Muscle of leg (tissue), 11 donors: ENCODE data around the gene HSF2BP. TPM values are rescaled to one million over a fixed set of nuclear protein-coding genes. Genes with fewer than 3 reads are reported as not detected.
"Not testable (repeated sequence)": the region's sequence is repeated elsewhere in the genome, so short reads cannot be mapped to it uniquely, and the experiment has no call there.

Experiments used
- DNase-seq: peaks from one replicate; pipeline ENCODE4 v3.0.0; 2013
- H3K27ac ChIP-seq: one replicate; pipeline ENCODE4 v1.5.1; 2013; ENCODE audit warnings: mild to moderate bottlenecking, low read length, control low read depth
- H3K27me3 ChIP-seq: one replicate; pipeline ENCODE4 v1.6.1; 2013; ENCODE audit warnings: low read length; ENCODE audit not compliant: control insufficient read depth, insufficient read depth
- H3K36me3 ChIP-seq: one replicate; pipeline ENCODE4 v1.6.1; 2013; ENCODE audit warnings: low read length; ENCODE audit not compliant: control insufficient read depth, insufficient read depth
- H3K4me1 ChIP-seq: one replicate; pipeline ENCODE4 v1.6.1; 2013; ENCODE audit warnings: low read length; ENCODE audit not compliant: control insufficient read depth, insufficient read depth
- H3K4me3 ChIP-seq: one replicate; pipeline ENCODE4 v1.5.1; 2013; ENCODE audit warnings: low read length, control low read depth
- H3K9me3 ChIP-seq: replicated peaks from 2 replicates; pipeline ENCODE4 v1.6.1; 2013; ENCODE audit warnings: low read depth, low read length; ENCODE audit not compliant: control insufficient read depth
- WGBS: methylation state at CpG from one replicate; pipeline ENCODE4 v1.1.5; 2013; ENCODE audit warnings: missing lambda C conversion rate; ENCODE audit not compliant: insufficient coverage; 5-methylcytosine and 5-hydroxymethylcytosine counted together
- polyA plus RNA-seq, 8 donors: library from polyadenylated mRNA; unstranded; fragments of 120-200 nt; gene quantifications; one replicate each; pipeline versions ENCODE4 v1.2.1 to v1.2.3, GENCODE V29; 2013; ENCODE audit warnings: inconsistent platforms in 1 of 8, low replicate concordance in 1 of 8; ENCODE audit not compliant: insufficient read length in 8 of 8, insufficient read depth in 1 of 8
- total RNA-seq: library from RNA; stranded (reverse); fragments of 120-200 nt; gene quantifications from one replicate; pipeline ENCODE4 v1.2.4, GENCODE V29; 2013

HSF2BP gene
- total and polyA plus RNA-seq, 9 donors, result 0.68 to 1.2 (median 0.93) TPM

DNA sequence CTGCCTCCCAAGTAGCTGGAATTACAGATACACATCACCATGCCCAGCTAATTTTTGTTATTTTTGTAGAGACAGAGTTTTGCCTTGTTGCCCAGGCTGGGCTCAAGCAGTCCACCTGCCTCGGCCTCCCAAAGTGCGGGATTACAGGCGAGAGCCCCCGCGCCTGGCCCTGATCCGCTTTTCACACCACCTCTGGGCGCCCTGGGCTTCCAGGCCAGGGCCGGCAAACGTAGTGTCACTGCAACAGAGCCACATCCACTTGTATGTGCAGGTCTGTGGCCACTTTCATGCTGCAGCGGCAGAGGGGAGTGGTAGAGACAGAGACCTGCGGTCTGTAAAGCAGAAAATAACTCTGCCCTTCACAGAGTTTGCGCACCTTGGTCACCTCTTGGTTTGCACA, 29.6 kb upstream of the HSF2BP start:
- 94% methylated on average over 12 of the region's 12 CpGs for WGBS
- Histone ChIP-seq H3K4me3 (no peak overlapping the region), H3K4me1 (peaks cover 5% of the 10 kb centered on the region), H3K9me3 (no peaks in the 10 kb centered on the region), H3K27me3 (no peaks in the 10 kb centered on the region), H3K36me3 (peaks cover 94% of the 10 kb centered on the region), H3K27ac (no peak overlapping the region)
- DNase-seq, result no peak

DNA sequence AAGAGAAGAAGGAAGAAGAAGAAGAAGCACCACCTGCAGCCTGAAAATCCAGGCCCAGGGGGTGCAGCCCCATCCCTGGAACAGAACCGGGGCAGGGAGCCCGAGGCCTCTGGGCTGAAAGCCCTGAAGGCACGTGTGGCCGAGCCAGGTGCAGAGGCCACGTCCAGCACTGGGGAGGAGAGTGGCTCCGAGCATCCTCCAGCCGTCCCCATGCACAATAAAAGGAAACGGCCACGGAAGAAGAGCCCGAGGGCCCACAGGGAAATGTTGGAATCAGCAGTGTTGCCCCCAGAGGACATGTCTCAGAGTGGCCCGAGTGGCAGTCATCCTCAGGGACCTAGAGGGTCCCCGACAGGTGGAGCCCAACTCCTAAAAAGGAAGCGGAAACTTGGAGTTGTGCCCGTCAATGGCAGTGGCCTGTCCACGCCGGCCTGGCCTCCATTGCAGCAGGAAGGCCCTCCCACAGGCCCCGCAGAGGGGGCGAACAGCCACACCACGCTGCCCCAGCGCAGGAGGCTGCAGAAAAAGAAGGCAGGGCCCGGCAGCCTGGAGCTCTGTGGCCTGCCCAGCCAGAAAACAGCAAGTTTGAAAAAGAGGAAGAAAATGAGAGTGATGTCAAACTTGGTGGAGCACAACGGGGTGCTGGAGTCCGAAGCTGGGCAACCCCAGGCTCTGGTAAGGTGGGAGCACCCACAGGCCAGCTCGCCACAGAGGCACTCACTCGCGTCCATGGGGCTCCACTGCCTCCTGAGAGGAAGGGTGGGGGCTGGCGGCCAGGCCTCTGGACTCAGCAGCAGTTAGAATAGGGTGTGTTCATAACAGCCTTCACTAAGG, 28.5 kb upstream of the HSF2BP start:
- Histone ChIP-seq H3K27me3 (no peaks in the 10 kb centered on the region), H3K9me3 (no peaks in the 10 kb centered on the region), H3K4me1 (peaks cover 5% of the 10 kb centered on the region), H3K4me3 (no peak overlapping the region), H3K36me3 (peaks cover 90% of the 10 kb centered on the region), H3K27ac (no peak overlapping the region)
- 79% methylated on average over 26 of the region's 27 CpGs for WGBS
- DNase-seq, result peak; percentile 13

DNA sequence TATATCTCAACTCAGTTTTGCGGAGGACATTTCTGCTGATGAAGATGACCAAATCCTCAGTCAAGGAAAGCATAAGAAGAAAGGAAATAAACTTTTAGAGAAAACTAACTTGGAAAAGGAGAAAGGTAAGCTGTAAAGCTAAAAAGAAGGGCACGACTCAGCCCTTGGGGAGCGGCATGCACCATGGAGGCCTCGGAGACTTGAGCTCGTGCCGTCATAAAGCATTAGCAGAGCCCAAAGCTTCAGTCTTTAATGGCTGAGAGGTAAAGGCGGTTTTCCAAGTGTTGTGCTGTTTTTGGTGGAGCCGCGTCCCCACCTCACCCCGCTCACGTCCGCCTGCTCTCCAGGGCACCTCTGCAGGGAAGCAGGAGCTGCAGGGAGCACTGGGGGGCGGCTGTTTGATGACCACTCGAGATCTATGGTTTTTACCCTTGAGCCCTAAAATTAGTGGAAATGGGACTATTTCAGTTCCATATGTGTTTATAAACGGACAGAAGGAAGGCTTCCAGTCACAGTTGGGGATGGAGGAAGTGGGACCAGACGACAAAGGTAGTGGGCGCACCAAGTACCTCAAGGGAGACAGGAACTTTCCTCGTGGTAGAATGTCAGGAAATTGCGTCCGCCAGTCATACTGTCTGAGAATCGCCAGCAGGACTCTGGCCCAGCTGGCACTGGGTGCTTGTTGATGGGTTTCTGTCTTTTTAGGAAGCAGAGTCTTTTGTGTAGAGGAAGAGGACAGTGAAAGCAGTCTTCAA, 27.7 kb upstream of the HSF2BP start:
- Histone ChIP-seq H3K4me3 (no peak overlapping the region), H3K27ac (no peak overlapping the region), H3K4me1 (peaks cover 5% of the 10 kb centered on the region), H3K36me3 (peaks cover 88% of the 10 kb centered on the region), H3K27me3 (no peaks in the 10 kb centered on the region), H3K9me3 (no peaks in the 10 kb centered on the region)
- no peak for DNase-seq
- WGBS, result 84% methylated on average over 17 of the region's 21 CpGs

DNA sequence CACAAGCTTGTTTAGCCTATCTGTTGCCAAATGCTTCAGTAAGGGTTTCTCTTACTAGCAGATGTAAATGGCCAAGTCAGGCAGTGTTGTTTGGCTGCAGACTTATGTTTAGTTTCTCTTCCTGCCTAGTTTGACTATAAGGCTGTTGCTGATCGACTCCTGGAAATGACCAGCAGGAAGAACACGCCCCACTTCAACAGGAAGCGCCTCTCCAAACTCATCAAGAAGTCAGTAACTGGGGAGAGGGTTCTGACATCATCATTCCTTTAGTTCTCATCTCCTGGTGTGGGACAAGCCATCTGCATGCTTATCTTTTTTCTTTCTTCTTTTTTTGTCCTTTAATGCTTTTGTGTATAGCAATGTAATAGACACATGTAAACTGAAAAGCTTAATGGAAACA, 25.1 kb upstream of the HSF2BP start:
- Histone ChIP-seq H3K4me3 (no peak overlapping the region), H3K27me3 (no peaks in the 10 kb centered on the region), H3K9me3 (no peaks in the 10 kb centered on the region), H3K27ac (peak overlapping the region; percentile 47), H3K36me3 (peaks cover 73% of the 10 kb centered on the region), H3K4me1 (peaks cover 5% of the 10 kb centered on the region)
- WGBS, result no CpG with 5 or more reads among the region's 3 CpGs
- peak; percentile 50 for DNase-seq

DNA sequence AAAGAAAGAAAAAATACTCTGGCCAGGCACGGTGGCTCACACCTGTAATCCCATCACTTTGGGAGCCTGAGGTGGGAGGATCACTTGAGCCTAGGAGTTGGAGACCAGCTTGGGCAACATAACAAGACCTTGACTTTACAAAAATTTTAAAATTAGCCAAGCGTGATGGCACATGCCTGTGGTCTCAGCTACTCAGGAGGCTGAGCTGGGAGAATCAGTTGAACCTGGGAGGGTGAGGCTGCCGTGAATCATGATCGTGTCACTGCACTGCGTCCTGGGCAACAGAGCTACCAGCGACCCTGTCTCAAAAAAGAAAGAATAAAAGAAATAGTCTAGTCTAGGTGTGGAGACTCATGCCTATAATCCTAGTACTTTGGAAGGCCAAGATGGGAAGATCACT, 22.4 kb upstream of the HSF2BP start:
- Histone ChIP-seq H3K4me1 (no peaks in the 10 kb centered on the region), H3K27me3 (no peaks in the 10 kb centered on the region), H3K9me3 (no peaks in the 10 kb centered on the region), H3K36me3 (peaks cover 62% of the 10 kb centered on the region), H3K4me3 (no peak overlapping the region), H3K27ac (no peak overlapping the region)
- no peak for DNase-seq
- WGBS, result 94% methylated on average over 5 of the region's 6 CpGs

DNA sequence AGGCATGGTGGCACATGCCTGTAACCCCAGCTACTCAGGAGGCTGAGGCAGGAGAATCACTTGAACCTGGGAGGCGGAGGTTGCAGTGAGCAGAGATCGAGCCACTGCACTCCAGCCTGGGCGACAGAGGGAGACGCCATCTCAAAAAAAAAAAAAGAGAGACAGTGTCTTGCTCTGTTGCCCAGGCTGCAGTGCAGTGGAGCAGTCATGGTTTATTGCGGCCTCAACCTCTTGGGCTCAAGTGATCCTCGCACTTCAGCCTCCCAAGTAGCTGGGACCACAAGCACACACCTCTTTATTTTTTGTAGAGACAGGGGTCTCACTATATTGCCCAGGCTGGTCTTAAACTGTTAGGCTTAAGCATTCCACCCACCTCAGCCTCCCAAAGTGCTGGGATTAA, 21.1 kb upstream of the HSF2BP start:
- not testable (repeated sequence) for H3K27ac ChIP-seq, H3K4me3 ChIP-seq, DNase-seq, H3K27me3 ChIP-seq, H3K4me1 ChIP-seq, H3K9me3 ChIP-seq
- WGBS, result no CpG with 5 or more reads among the region's 6 CpGs
- peaks cover 58% of the 10 kb centered on the region for H3K36me3 ChIP-seq

DNA sequence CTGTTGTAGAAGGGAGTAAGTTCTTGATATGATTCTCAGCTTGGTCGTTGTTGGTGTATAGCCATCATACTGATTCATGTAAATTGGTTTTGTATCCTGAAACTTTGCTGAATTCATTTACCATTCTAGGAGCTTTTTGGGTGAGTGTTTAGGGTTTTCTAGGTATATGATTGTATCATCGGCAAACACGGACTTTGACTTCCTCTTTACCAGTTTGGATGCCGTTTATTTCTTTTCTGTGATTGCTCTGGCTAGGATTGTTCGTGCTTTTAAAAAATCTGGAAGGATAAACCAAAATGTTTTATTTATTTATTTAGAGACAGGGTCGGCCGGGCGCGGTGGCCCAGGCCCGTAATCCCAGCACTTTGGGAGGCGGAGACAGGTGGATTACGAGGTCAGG, 20.7 kb upstream of the HSF2BP start:
- Histone ChIP-seq H3K36me3 (peaks cover 56% of the 10 kb centered on the region), H3K9me3 (no peaks in the 10 kb centered on the region), H3K4me3 (no peak overlapping the region), H3K27me3 (no peaks in the 10 kb centered on the region), H3K27ac (no peak overlapping the region), H3K4me1 (no peaks in the 10 kb centered on the region)
- WGBS, result 93% methylated on average over 3 of the region's 12 CpGs
- no peak for DNase-seq

DNA sequence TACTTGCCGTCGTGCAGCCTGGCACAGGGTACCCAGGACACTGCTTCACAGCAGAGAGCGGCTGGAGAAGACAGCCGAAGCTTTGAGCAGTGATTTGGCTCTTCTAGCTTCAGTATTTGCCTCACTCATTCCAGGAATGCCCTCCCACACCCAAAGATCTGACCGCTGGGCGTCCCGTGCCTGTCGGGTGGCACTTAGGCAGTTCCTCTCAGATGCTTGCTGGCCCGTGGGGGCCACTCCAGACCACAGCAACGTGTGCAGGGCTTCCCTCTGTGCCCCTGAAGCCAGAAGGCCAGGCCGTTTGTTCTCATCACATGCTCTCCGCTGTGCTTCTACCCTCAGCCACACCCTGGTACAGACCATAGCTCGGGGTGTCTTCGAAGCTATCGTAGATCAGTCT, 17.1 kb upstream of the HSF2BP start:
- no peak overlapping the region for H3K4me3 ChIP-seq
- H3K9me3 ChIP-seq, result no peaks in the 10 kb centered on the region
- DNase-seq, result no peak
- H3K27me3 ChIP-seq, result no peaks in the 10 kb centered on the region
- no peaks in the 10 kb centered on the region for H3K4me1 ChIP-seq
- no peak overlapping the region for H3K27ac ChIP-seq
- peaks cover 55% of the 10 kb centered on the region for H3K36me3 ChIP-seq
- 95% methylated on average over 12 of the region's 15 CpGs for WGBS

DNA sequence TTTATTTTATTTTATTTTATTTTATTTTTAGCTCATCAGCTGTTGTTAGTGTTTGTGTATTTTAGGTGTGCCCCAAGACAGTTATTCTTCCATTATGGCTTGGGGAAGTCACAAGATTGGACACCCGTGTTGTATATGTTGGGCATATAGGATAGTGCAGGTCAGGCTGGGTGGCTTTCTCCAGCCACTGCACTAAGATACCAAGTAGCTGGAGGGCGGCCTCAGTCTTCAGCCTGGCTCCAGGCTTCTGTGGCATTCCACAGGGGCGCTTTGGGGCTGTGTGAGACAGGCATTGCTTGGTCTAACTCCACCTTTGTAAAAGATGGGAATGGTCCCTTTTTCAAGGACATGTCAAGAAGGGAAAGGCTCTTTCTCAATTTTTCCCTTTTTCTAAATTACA, 16.6 kb upstream of the HSF2BP start:
- 100% methylated on average over 2 of the region's 3 CpGs for WGBS
- no peaks in the 10 kb centered on the region for H3K27me3 ChIP-seq
- H3K9me3 ChIP-seq, result no peaks in the 10 kb centered on the region

DNA sequence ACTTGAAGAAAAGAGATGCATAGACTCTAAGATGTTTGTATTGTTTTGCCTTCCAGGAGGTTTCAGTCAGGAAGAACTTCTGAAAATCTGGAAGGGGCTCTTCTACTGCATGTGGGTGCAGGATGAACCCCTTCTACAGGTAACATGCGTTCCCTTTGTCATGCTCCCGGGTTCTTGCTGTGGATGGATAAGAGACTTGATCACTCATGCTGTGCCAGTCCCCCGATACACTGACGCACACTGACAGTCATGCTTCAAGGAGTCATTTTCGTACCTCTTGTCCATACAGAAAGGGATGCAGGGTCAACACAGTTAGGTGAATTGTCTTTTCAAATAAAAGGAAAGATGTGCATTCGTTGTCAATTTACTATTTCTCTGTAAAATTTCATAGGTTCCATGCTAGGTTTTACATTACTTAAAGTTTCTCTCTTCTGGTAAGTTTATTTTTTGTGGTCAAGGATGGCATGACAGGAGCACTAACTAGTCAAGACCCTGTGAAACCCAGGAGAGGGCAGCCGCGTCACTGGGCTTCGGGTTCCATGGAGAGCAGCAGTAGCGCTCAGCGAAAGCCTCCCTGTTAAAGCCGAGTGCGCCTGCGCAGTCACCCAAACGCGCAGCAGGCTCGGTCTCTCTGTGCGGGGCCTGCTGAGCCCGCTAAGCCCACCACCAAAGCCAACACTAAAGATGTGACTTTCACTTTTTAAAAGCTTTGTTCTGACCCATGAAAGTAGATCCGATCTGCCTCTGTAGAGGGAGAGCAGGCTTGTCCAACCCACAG, 10.7 kb upstream of the HSF2BP start:
- H3K4me1 ChIP-seq, result no peaks in the 10 kb centered on the region
- peaks cover 42% of the 10 kb centered on the region for H3K36me3 ChIP-seq

More for the DNA sequence above, 16.6 kb upstream of the HSF2BP start:
- peaks cover 56% of the 10 kb centered on the region for H3K36me3 ChIP-seq
- H3K4me1 ChIP-seq, result no peaks in the 10 kb centered on the region
- DNase-seq, result no peak
- H3K4me3 ChIP-seq, result no peak overlapping the region
- no peak overlapping the region for H3K27ac ChIP-seq

More for the DNA sequence above, 10.7 kb upstream of the HSF2BP start:
- DNase-seq, result no peak
- H3K4me3 ChIP-seq, result no peak overlapping the region
- 91% methylated on average over 11 of the region's 20 CpGs for WGBS
- peaks cover 4% of the 10 kb centered on the region for H3K9me3 ChIP-seq
- no peaks in the 10 kb centered on the region for H3K27me3 ChIP-seq
- no peak overlapping the region for H3K27ac ChIP-seq
